Heart left ventricle (tissue), 16 donors: Measurements from ENCODE around the gene USP12. TPM values are rescaled to one million over a fixed set of nuclear protein-coding genes. Genes with fewer than 3 reads are reported as not detected.

Experiments used
- ATAC-seq, 4 donors: fragments of 200-7000 bp; cut with Tn5 transposase; one replicate each; pipeline ENCODE4 v1.9.1; 2020 to 2022; ENCODE audit warnings: moderate library complexity in 4 of 4, mild to moderate bottlenecking in 3 of 4, moderate number of reproducible peaks in 1 of 4
- DNase-seq, 5 donors: peaks; one replicate each; pipeline ENCODE4 v3.0.0-alpha.2; 2020
- H3K27ac ChIP-seq, 12 donors: fragments of 200-600 bp; sonication (generic) in 4 of 12; one replicate each; pipeline versions ENCODE4 v1.5.0 to v1.8.0; 2016 to 2022; ENCODE audit warnings: mild to moderate bottlenecking in 2 of 12
- H3K27me3 ChIP-seq, 9 donors: fragments of 200-600 bp; sonication (generic) in 2 of 9; one replicate each; pipeline versions ENCODE4 v1.5.1 to v1.8.0; 2016 to 2022; ENCODE audit warnings: mild to moderate bottlenecking in 3 of 9
- H3K36me3 ChIP-seq, 9 donors: fragments of 200-600 bp; sonication (generic) in 2 of 9; one replicate each; pipeline versions ENCODE4 v1.5.0 to v1.8.0; 2018 to 2022; ENCODE audit warnings: mild to moderate bottlenecking in 2 of 9
- H3K4me1 ChIP-seq, 12 donors: fragments of 200-600 bp; sonication (generic) in 4 of 12; one replicate each; pipeline versions ENCODE4 v1.5.0 to v1.8.0; 2016 to 2022; ENCODE audit warnings: mild to moderate bottlenecking in 3 of 12
- H3K4me3 ChIP-seq, 12 donors: fragments of 200-600 bp; sonication (generic) in 4 of 12; one replicate each; pipeline versions ENCODE4 v1.5.0 to v1.8.0; 2017 to 2022; ENCODE audit warnings: mild to moderate bottlenecking in 9 of 12, moderate library complexity in 4 of 12
- H3K9me3 ChIP-seq, 12 donors: fragments of 200-600 bp; sonication (generic) in 4 of 12; one replicate each; pipeline versions ENCODE4 v1.5.0 to v1.8.0; 2016 to 2022; ENCODE audit warnings: mild to moderate bottlenecking in 1 of 12
- POLR2A ChIP-seq, 2 donors: fragments of 450-650 bp; IDR thresholded peaks; one replicate each; pipeline ENCODE4 v1.6.1; 2017; ENCODE audit warnings: antibody characterized with exemption in 2 of 2, mild to moderate bottlenecking in 2 of 2, moderate library complexity in 2 of 2
- WGBS, 4 donors: extraction: QIAGEN DNeasy Blood & Tissue Kit in 2 of 4; methylation state at CpG; one replicate each; pipeline versions ENCODE4 v1.1.5 to v1.1.7; 2013 to 2018; 5-methylcytosine and 5-hydroxymethylcytosine counted together
- intact Hi-C, 10 donors: fragments of 100-400 bp; cut with DNase I; formaldehyde crosslinking; loops; one replicate each; pipeline versions ENCODE4 v1.11.1 to v1.14.2; 2022
- polyA plus RNA-seq, 2 donors: library from polyadenylated mRNA; stranded (reverse); fragments of 200-250 nt; gene quantifications; one replicate each; pipeline ENCODE4 v1.2.3, GENCODE V29; 2013
- total RNA-seq, 9 donors: library from RNA; depleted of rRNA in 2 of 9; stranded (reverse); fragments of >200 nt in 2 of 9; fragmentation: NEBNext Ultra II Directional in 3 of 9; extraction: Animal tissue kit (Norgen Biotek cat#: 25700) in 3 of 9; gene quantifications; one replicate each; pipeline versions ENCODE4 v1.1.0 to v1.2.4, GENCODE V29; 2016 to 2023
- TF ChIP-seq, protein P1 (sequence below), 12 donors: fragments of 200-600 bp; sonication (generic) in 4 of 12; IDR thresholded peaks; one replicate each; pipeline versions ENCODE4 v1.5.0 to v1.8.0; 2018 to 2022; ENCODE audit warnings: antibody characterized with exemption in 12 of 12, mild to moderate bottlenecking in 5 of 12
- donor health status: ischemic (EF 13 %, LVEDD 7.1; RV severe dilation, severe dysfunction).
- donor health status: healthy with polysubstance abuse.
- donor health status: DM: no; HTN: yes; CAD: no.
- donor health status: DM: no; HTN: no; CAD: no.
- donor health status: ischemic (EF 25% LVEDD 6.9; RV normal size, moderate dysfunction).
- donor health status: ischemic (EF 25% LVEDD 5.7; RV mildly dilated, moderate dysfunction).
- donor health status: healthy.
- donor health status: DM: yes; HTN: yes; CAD: no.
- donor health status: ischemic (EF 35%, LVEDD 5.7; RV mildly dilated, moderate dysfunction).
- donor health status: nonischemic (EF 11% LVEDD 7.7; RV severe dilation, severe dysfunction).
- donor health status: DM: yes; HTN: yes; CAD: no.
- donor health status: PGD.
- donor health status: ischemic (EF 29% LVEDD 5.4; RV normal size, mild dysfunction).
- donor health status: nonischemic (EF 23%, LVEDD 6.1; RV moderate dilation, normal function).

Gene USP12
- total and polyA plus RNA-seq, 11 donors: 5.1 to 35.4 (median 20.8) TPM

DNA sequence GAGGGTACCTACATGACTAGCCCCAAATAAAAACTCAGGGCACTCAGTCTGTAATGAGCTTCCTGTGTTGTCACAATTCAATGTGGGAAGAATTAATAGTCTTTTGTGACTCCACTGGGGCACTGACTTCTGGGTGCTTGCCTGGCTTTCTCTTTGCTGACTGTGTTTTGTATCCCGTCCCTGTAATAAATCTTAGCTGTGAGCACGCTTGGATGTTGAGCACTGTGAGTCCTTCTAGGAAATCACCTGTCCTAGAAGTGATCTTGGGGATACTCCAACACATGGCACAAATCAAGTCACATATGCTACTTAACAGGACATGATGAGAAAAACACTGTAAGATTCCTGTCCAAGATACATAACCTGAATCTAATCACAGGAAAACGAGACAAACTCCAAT is 83.0 kb downstream of the USP12 start:
- Histone ChIP-seq H3K36me3 (peaks cover 0 to 74% (median 38%) of the 10 kb centered on the region in 9 donors), H3K4me1 (no peaks in the 10 kb centered on the region), H3K9me3 (no peaks in the 10 kb centered on the region), H3K27me3 (no peaks in the 10 kb centered on the region), H3K4me3 (no peak overlapping the region), H3K27ac (no peak overlapping the region)
- DNase-seq (no peak), ATAC-seq (no peak)
- 65 to 82% (median 80%) methylated on average over 3 of the region's 3 CpGs for WGBS, 4 donors
- TF ChIP-seq POLR2A (IDR thresholded peaks at IDR 0.05): no peak
- intact Hi-C loops: no loop called here

DNA sequence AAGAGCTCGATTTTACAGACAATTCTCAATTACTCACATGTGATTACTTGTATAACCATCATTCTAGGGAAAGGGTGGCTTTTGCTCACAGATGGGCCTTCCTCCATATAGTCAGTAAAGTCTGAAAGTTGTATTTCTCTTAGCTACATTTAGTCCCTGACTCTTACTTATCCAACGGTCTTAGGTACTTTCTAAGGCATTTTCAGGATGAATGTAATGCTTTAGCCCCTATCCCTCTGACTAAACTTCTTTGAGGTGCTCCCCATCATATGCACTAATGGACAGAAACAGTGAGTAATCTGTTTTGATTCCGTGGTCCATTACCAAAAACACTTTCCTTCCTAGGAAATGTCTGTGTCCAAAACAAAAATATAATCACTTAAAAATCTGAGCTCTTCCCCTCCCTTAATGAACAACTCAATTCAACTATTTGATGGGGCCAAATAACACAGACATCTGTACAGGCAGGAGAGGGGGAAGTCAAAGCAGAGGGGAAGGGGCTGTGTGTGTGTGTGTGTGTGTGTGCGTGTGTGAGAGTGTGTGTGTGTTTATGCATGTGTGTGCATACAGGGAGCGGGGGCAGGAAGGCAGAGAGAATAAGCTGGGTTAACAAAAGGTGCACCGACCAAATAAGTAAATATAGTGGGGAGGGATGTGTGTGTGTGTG is 84.9 kb downstream of the USP12 start:
- H3K4me3 ChIP-seq: no peak overlapping the region
- TF ChIP-seq POLR2A (IDR thresholded peaks at IDR 0.05): no peak
- TF ChIP-seq, protein P1, sequence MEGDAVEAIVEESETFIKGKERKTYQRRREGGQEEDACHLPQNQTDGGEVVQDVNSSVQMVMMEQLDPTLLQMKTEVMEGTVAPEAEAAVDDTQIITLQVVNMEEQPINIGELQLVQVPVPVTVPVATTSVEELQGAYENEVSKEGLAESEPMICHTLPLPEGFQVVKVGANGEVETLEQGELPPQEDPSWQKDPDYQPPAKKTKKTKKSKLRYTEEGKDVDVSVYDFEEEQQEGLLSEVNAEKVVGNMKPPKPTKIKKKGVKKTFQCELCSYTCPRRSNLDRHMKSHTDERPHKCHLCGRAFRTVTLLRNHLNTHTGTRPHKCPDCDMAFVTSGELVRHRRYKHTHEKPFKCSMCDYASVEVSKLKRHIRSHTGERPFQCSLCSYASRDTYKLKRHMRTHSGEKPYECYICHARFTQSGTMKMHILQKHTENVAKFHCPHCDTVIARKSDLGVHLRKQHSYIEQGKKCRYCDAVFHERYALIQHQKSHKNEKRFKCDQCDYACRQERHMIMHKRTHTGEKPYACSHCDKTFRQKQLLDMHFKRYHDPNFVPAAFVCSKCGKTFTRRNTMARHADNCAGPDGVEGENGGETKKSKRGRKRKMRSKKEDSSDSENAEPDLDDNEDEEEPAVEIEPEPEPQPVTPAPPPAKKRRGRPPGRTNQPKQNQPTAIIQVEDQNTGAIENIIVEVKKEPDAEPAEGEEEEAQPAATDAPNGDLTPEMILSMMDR (IDR thresholded peaks at IDR 0.05): no peak
- DNase-seq (no peak), ATAC-seq (no peak)
- peaks cover 0 to 66% (median 34%) of the 10 kb centered on the region in 9 donors for H3K36me3 ChIP-seq
- WGBS, 4 donors: 68 to 91% (median 86%) methylated on average over 6 of the region's 6 CpGs
- H3K27me3 ChIP-seq: no peaks in the 10 kb centered on the region
- no peaks in the 10 kb centered on the region for H3K4me1 ChIP-seq
- no peak overlapping the region for H3K27ac ChIP-seq
- H3K9me3 ChIP-seq: no peaks in the 10 kb centered on the region
- intact Hi-C loops: no loop called here

DNA sequence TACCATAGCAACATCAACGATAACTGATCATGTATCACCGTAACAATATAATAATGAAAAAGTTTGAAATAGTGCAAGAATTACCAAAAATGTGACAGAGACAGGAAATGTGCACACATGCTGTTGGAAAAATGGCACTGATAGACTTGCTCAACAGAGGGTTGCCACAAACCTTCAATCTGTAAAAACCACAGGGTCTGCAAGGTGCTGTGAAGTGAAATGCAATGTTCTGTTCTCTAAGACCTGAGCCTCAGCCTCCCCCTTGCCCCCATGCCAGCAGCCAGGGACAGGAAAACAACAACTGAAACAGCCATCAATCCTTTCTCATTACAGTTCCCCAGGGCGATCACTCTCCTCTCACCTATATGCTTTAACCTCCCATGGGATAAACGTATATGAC is 88.4 kb downstream of the USP12 start:
- no peak for DNase-seq
- H3K36me3 ChIP-seq: peaks cover 0 to 55% (median 27%) of the 10 kb centered on the region in 9 donors
- WGBS, 4 donors: 80 to 93% (median 90%) methylated on average over 4 of the region's 4 CpGs
- H3K27ac ChIP-seq: no peak overlapping the region
- H3K9me3 ChIP-seq: no peaks in the 10 kb centered on the region
- no peaks in the 10 kb centered on the region for H3K4me1 ChIP-seq
- intact Hi-C loops: no loop called here
- H3K27me3 ChIP-seq: no peaks in the 10 kb centered on the region
- no peak overlapping the region for H3K4me3 ChIP-seq
- TF ChIP-seq, protein P1 (IDR thresholded peaks at IDR 0.05): no peak
- no peak for TF ChIP-seq POLR2A (IDR thresholded peaks at IDR 0.05)
- no peak for ATAC-seq

DNA sequence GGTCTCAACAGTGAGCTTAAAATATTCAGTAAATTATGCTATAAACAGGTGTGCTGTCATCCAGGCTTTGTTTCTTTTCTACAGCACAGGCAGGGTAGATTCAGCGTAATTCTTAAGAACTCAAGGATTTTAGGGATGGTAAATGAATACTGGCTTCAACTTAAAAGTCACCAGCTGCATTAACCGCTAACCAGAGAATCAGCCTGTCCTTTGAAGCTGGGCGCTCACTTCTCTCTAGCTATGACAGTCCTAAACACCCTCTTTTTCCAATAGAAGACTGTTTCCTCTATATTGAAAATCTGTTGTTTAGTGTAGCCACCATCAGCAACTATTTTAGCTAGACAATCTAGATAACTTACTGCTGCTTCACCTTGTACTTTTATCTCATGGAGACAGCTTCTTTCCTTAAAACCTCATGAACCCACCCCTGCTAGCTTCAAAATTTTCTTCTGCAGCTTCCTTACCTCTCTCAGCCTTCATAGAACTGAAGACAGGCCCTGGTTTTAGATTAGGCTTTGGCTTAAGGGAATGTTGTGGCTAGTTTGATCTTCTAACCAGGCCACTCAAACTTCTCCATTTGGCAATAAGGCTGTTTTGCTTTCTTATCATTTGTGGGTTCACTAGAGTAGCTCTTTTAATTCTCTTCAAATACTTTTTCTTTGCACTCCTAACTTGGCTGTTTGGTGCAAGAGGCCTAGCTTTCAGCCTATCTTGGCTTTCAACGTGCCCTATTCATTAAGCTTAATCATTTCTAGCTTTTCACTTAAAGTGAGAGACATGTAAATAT is 89.5 kb downstream of the USP12 start:
- Histone ChIP-seq H3K27ac (no peak overlapping the region), H3K9me3 (no peaks in the 10 kb centered on the region), H3K4me3 (no peak overlapping the region), H3K27me3 (no peaks in the 10 kb centered on the region), H3K36me3 (peaks cover 0 to 48% (median 21%) of the 10 kb centered on the region in 9 donors), H3K4me1 (peaks cover 0 to 7% (median 4%) of the 10 kb centered on the region in 12 donors)
- WGBS, 4 donors: 89 to 98% (median 95%) methylated on average over 4 of the region's 4 CpGs
- ATAC-seq (no peak), DNase-seq (no peak)
- TF ChIP-seq POLR2A (IDR thresholded peaks at IDR 0.05): no peak
- TF ChIP-seq, protein P1 (IDR thresholded peaks at IDR 0.05): no peak
- intact Hi-C loops: no loop called here
